Effector CD8-positive, alpha-beta T cell (primary cell): Measurements from ENCODE around the gene CLEC11A.
"Not testable (repeated sequence)": the region's sequence is repeated elsewhere in the genome, so short reads cannot be mapped to it uniquely, and the experiment has no call there.

Source experiments
- DNase-seq: peaks from one replicate; lab custom pipeline; 2025; lab: John Stamatoyannopoulos, UW

CLEC11A gene

DNA sequence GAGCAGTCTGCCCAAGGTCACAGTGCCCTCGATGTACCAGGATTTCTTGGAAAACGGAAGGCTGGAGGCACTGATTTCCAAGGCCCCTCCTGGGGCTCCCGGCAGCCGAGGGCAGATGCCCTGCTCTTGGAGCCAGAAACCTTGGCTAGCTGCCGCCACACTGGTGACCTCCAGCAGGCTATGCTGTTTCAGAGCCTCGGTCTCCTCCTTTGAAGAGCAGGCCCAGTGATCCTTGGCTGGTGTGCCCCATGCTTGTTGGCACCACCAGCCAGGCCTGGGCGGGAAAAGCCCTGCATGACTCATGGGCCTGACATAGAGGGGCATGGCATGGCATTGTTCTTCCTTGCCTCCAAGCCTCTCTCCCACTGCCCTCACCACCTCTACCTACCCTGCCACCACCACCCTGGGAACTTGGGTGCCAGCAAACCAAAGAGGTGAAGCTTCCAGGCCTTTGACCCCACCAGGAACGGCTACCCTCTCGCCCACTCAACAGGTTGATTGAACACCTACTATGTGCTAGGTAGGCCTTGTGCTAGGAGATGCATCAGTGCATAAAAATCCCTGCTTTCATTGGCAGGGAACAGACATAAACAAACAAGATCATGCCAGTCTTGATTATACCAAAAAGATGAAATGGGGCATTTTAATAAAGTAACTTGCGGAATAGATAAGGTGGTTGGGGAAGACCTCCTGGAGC lies 1.6 kb upstream of the CLEC11A start:
- DNase-seq: no peak

DNA sequence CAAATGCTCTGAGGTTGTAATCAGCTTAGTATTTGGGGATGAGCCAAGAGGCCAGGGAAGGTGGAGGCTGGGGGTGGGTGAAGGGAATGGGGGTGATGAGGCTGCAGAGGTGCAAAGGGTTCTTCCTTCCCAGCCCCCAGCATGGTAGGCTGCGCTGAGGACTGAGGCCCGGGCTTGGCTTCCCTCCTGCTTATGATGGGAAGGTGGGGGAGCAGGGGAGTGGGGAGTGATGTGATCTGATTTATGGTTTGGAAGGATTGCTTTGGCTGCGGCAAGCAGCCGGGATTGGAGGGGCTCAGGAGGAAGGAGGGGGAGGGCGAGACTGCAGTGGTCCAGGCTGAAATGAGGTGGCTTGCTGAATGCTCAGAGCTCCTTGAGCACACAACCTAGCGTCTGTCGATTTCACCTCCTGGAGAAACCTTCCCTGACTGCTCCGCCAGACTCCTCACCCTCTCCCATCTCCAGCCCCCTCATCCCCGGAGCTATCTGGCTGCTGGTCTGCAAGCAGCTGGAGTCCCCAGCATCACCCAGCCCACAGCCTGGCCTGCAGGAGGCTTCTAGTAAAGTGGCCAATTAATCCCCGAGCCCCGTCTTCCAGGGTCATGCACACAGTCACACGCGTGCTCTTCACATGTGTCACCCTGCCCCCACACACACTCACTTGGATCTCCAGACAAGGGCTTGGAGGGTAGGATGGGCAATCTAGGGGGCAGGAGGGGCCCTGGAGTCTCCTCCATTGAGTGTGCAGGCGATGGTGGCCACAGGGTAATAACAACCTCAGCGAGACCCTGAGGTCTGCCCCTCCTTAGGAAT lies 757 bp upstream of the CLEC11A start:
- no peak for DNase-seq

DNA sequence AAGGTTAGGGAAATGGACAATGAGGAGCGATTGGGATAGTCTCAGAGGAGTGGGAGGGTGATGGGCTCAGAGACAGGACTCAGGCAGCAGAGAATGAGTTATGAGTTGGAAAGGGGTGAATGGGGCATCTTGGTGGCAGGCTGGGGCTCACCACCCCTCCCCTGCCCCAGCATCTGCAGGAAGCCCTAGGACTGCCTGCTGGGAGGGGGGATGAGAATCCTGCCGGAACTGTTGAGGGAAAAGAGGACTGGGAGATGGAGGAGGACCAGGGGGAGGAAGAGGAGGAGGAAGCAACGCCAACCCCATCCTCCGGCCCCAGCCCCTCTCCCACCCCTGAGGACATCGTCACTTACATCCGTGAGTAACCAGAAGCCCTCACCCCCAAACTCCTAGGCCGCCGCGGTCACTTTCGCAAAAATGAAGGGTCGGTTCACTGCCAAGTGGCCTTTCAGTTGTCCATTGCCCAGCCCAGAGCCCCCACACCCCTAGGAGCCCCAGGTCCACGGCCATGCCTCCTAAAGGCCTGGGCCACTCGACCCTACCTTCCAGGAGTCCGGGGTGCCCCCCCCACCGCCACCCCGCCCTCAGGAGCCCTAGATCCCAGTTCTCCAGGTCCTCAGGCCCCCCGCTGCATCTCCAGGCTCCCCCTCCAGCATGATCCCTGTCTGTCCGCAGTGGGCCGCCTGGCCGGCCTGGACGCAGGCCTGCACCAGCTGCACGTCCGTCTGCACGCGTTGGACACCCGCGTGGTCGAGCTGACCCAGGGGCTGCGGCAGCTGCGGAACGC lies 764 bp downstream of the CLEC11A start:
- DNase-seq: no peak

DNA sequence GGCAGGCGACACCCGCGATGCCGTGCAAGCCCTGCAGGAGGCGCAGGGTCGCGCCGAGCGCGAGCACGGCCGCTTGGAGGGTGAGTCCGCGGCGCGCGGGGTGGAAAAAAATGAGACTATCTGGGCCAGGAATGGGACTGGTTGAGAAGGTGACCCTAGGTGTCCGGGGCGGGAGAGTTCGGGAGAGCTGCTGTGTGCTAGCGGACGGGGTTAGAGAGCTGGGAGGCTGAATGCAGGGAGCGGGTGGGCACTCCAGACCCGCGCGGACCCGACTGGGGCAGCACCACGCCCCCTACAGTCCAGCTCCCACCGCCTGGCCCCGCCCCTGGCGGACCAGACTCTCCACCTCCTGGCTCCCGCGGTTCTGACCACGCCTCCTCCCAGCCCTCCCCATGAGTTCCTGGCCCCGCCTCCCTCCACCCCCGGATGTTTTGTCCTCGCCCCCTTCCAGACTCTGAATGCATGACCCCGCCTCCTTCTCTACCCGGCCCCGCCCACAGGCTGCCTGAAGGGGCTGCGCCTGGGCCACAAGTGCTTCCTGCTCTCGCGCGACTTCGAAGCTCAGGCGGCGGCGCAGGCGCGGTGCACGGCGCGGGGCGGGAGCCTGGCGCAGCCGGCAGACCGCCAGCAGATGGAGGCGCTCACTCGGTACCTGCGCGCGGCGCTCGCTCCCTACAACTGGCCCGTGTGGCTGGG lies 1.5 kb downstream of the CLEC11A start:
- DNase-seq: peak; percentile 98

DNA sequence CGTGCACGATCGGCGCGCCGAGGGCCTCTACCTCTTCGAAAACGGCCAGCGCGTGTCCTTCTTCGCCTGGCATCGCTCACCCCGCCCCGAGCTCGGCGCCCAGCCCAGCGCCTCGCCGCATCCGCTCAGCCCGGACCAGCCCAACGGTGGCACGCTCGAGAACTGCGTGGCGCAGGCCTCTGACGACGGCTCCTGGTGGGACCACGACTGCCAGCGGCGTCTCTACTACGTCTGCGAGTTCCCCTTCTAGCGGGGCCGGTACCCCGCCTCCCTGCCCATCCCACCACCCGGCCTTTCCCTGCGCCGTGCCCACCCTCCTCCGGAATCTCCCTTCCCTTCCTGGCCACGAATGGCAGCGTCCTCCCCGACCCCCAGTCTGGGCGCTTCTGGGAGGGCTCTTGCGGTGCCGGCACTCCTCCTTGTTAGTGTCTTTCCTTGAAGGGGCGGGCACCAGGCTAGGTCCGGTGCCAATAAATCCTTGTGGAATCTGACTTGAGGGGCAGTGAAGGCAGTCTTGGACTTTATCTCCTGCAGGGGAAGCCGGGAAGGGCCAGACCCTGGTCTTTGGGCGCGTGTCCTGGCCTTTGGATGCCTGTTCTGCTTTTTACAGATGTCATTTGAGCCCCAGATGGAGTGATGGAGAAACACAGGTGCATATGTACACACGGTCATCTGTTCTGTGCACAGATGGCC lies 2.2 kb downstream of the CLEC11A start:
- no peak for DNase-seq

DNA sequence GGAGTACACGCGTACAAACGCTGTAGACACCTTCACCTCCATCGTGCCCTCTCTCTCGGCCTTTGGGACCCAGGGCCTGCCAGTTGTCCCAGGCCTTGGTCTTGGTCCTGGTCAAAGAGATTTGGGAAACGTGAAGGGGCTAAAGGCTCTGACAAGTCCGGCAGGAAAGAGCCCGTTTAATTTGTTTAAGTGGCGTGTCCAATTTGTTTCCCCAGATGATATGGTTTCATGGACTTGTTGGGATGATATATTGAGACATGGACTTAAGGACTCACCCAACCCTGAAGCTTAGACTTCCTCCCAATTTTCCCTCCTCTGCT lies 2.7 kb downstream of the CLEC11A start:
- DNase-seq: no peak

DNA sequence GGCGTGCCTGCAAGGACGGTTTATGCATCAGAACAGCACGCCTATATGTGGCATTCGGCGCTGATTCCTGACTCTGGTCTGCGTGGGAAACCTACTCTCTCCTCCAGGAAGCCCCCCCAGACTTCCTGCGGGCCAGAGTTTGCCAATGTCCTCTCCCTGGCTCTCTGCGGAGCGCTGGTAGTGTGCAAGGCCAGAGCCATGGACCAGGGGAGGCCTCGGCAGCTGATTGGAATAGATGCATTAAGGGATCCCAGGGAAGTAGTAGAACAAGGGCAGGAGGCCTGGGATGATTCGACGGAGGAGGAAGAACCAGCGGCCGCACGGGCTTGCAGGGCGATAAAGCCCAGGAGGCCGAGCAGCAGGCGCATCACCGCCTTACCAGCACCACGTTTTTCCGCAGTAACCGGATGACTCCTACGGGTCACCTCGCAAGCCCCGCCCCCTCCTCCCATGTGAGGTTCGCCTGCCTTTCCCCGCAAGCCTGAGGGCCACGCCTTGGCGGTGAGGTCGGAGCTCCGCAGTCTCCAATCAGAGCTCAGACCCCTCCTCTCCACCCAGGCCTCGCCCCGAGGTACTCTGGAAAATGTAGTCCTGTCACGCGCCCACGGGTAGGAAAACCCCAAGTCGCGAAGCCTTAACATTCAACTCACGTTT lies 5.0 kb downstream of the CLEC11A start:
- peak; percentile 81 for DNase-seq

DNA sequence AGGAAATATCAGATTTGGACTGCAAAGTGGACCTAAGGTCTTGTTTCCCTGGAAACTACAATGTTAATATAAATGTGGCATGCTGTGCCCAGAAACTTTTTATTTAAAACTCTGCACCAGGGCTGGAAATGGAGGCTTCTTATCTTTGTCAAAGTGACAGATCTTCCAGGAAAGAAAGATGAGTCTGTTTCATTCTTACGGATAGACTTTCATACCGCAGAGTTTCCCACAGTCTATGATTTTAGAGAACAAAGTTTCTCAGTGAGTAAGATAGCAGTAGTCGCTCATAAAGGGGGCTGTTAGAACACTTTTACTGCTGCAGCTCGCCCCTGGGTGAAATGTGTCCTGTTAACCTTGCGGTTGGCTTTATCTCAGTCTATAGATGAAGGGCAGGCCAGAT lies 6.7 kb downstream of the CLEC11A start:
- no peak for DNase-seq

DNA sequence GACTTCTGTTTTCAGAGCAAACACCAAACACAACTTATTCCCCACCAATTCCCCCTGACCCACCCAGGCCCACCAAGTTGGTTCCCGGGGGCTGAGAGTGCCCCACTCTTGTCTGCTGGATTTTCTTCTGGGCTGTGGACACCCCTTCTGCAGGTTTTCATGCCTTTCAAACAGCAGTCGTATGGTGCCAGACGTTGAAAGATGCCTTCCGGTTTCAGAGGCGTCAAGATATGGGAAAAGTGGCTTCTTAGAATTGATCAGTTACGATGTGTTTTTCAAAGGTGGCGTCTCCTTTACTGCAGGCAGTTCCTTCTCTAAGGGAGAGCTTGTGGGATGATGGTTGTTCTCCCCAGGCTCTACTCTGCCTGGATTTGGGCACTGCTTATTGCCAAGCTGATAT lies 12.7 kb downstream of the CLEC11A start:
- no peak for DNase-seq

DNA sequence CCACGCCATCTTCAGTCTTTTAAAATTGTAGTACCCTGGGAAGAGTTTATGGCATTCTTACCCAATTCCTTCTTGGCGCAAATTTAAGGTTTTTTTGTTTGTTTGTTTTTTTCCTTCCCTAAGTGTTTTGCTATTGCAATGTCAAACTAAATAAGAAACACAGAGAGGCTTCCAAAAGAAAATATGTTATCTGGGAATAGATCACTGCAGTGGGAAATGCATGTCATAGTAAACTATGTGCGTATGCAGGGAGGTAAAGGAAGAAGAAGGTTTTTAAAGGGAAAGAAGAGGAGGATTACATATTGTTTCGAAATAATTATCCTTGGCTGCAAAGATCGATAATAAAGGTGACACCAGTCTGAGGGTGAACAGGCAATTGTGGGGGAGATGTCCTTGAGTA lies 13.2 kb downstream of the CLEC11A start:
- no peak for DNase-seq

DNA sequence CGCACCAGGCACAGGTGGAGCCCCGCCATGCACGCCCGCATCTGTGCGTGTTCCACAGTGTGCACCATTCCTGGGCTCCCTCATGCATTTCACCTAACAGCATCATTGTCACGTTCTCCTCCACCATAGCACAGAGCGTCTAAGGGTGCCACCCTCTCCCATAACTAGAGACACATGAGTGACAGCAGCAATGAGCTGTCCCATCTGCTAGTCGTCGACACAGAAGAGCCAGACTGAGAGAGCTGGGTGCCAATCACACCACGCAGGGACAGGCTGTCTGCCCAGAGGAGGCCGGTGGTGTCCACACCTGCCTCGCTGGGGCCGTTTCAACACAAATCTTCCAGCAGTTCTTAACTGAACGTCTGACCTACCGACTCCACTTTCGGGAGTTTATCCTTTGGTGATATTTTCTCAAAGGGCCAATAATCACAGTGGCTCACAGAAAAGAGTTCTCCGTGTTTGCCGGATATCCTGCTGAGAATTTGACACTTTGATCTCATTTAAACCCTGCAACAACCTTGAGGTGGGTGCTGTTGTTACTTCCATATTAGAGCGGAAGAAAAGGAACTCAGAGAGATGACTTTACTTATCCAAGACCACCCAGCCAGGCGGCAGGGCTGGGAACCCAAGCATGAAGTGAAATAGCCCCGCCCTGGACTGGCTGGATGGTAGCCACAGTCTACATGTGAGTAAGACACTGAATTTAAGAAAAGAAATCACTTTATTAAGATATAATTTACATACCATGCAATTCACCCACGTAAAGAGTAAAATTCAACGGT lies 16.2 kb downstream of the CLEC11A start:
- no peak for DNase-seq

DNA sequence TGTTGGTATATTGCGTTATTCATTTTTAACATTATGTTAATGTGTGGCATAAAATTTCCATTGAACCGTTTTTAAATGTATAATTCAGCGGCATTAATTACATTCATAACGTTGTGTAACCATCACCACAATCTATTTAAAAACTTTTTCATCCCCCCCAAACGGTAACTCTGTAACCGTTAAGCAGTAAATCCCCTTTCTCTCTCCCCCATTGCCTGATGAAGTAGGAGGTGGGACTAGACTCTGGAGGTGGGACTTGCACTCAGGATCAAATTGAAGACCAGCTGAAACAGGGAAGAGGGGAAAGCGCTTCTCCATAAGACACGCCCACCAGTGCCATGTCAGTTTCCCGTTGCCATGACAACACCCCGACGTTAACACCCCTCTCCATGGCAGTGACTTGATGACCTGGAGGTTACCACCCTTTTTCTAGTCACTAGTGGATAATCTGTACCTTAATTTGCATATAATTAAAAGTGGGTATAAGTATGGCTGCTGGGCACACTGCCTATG lies 16.8 kb downstream of the CLEC11A start:
- DNase-seq: no peak

DNA sequence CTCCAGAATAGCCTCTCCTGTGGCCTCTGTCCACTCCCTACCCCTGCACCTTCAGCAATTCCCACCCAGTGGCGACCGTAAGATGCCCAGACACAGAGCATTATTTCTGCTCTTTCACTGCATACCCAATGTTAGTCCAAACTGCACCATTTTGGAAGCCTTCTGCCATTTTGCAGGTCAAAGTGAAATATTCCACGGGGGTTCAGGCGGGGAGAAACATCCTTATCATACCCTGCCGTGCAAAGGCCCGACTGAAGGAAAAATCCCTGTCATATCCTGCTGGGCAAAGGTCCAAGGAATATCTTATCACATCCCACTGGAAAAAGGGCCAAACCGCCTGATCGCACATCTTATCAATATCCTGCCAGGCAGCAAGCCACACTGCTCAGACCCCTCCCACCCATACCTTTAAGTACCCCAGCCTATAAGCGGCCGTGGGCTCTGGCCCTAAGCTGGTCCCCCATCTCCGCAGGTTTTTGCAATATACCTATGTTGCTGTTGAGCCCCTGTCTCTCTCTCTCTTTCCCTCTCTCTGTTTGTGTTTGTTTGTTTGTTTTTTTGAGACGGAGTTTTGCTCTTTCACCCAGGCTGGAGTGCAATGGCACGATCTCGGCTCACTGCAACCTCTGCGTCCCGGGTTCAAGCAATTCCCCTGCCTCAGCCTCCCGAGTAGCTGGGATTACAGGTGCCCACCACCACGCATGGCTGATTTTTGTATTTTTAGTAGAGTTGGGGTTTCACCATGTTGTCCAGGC lies 18.2 kb downstream of the CLEC11A start:
- no peak for DNase-seq

DNA sequence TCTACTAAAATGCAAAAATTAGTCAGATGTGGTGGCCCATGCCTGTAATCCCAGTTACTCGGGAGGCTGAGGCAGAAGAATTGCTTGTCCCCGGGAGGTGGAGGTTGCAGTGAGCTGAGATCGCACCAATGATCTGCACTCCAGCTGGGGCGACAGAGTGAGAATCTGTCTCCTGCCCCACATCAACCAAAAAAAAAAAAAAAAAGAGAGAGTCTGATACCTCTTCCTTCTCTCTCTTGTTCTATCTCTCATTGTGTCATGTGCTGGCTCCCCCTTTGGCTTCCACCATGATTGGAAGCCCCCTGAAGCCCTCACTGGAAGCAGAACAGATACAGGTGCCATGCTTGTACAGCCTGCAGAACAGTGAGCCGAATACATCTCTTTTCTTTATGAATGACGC lies 20.4 kb downstream of the CLEC11A start:
- DNase-seq: no peak

DNA sequence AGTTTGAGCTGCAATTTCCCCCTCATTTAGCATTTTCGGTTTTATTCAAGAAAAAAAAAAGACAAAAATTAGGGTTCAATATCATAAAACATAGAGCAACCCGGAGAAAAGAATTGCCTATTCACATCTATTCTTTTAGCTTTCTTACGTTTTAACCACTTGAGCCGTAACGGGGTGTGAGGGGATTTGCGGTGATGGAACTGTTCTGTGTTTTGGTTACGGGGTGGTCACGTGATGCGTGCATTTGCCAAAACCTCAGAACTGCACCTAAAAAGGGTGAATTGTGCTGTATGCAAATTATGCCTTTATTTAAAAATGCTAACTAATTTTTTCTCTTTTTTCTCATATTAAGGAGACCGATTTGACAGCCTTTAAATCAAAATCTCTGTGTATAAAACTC lies 22.1 kb downstream of the CLEC11A start:
- DNase-seq: no peak

DNA sequence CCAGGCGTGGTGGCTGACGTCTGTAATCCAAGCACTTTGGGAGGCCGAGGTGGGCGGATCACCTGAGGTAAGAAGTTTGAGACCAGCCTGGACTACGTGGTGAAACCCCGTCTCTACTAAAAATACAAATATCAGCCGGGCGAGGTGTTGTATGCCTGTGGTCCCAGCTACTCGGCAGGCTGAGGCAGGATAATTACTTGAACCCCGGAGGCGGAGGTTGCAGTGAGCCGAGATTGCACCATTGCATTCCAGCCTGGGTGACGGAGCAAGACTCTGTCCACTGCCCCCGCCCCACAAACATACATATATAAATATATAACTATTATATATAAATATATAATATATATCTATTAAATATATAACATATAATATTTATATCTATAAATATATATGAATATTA lies 24.0 kb downstream of the CLEC11A start:
- not testable (repeated sequence) for DNase-seq

DNA sequence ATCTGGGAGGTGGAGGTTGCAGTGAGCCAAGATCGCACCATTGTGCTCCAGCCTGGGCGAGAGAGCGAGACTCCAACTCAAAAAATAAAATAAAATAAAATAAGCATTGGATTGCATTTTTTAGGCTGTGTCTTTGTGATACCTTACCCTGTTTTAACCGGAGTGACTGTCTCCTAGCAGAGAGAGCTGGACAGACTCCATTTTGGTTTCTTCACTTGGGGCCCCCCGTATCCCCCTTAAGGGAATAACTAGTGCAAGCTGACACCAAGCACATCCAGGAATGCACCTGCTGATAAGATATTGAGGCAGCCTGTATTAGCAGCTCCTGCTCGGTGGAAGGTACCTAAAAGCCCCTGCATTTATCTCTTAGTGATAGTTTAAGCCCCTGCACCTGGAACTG lies 26.3 kb downstream of the CLEC11A start:
- no peak for DNase-seq

DNA sequence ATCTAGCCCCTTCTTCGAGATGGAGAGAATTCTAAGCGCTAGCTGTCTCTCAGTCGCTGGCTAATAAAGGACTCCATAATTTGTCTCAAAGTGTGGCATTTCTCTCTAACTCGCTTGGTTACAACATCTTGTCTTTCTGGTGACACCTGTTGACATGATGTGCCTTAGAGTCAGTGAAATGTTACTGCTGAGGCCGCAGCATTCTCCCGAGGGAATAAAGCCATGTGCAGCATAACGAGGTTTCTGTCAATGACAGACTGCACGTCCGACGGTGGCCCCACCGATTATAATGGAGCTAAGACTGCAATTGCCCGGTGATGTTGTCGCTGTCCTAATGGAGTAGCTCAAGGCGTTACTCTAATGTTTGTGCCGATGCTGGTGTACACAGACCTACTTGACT lies 26.8 kb downstream of the CLEC11A start:
- DNase-seq: no peak

DNA sequence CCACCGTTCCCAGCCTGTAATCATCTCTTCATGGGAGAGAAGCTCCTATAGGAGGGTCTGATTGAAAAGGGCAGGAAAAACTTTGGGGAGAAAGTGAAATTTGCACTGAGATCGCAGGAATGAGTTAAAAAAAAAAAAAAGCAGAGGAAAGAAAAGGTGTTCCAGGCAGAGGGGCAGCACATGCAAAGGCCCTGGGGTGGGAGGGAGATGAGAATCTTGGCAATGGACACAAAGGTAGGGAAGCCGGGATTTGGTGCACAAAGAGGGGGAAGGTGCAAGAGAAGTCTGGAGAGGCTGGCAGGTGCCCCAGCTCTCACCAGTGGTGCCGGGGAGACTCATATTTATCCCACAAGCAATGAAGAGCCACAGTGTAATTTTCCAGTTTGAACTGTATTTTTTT lies 30.7 kb downstream of the CLEC11A start:
- DNase-seq: no peak
